B cell (primary cell): ENCODE measurements around the gene E2F7.

Source experiments
- EZH2 ChIP-seq: IDR thresholded peaks from 2 replicates; pipeline ENCODE4 v1.6.1; 2012; ENCODE audit warnings: borderline replicate concordance, low read depth, mild to moderate bottlenecking, moderate library complexity, low read length; ENCODE audit not compliant: insufficient read depth, poor library complexity, severe bottlenecking
- TF ChIP-seq, protein P1 (sequence below): fragments of 200-600 bp; IDR thresholded peaks from one replicate; pipeline ENCODE4 v1.8.0; 2022; ENCODE audit warnings: antibody characterized with exemption, mild to moderate bottlenecking

DNA sequence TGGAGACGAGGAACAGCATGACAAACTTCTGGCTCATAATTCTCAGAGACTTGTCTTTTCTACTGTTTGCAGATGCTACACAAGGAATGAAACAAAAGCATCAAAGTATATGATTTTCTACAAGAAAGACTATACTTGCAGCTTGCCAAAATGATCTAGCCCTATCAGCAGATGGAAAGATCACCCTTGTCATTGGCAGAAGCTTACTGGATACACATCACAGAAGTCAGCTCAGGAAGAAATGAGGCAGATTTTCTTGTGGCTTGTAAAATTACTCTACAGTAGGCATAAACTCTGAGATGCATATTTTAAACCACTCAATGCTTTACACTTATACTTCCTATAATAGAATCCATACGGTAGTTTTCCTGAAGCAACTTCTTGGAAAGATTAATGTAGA lies 20.6 kb downstream of the E2F7 start:
- TF ChIP-seq, protein P1, sequence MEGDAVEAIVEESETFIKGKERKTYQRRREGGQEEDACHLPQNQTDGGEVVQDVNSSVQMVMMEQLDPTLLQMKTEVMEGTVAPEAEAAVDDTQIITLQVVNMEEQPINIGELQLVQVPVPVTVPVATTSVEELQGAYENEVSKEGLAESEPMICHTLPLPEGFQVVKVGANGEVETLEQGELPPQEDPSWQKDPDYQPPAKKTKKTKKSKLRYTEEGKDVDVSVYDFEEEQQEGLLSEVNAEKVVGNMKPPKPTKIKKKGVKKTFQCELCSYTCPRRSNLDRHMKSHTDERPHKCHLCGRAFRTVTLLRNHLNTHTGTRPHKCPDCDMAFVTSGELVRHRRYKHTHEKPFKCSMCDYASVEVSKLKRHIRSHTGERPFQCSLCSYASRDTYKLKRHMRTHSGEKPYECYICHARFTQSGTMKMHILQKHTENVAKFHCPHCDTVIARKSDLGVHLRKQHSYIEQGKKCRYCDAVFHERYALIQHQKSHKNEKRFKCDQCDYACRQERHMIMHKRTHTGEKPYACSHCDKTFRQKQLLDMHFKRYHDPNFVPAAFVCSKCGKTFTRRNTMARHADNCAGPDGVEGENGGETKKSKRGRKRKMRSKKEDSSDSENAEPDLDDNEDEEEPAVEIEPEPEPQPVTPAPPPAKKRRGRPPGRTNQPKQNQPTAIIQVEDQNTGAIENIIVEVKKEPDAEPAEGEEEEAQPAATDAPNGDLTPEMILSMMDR, result no peak
- TF ChIP-seq EZH2, result no peak
